ENCODE measurements around the gene NPEPPS. TPM values are rescaled to one million over a fixed set of nuclear protein-coding genes. Genes with fewer than 3 reads are reported as not detected.

Gene NPEPPS
- total RNA-seq, 2 experiments from 2014 or later = 113 to 114 TPM

DNA sequence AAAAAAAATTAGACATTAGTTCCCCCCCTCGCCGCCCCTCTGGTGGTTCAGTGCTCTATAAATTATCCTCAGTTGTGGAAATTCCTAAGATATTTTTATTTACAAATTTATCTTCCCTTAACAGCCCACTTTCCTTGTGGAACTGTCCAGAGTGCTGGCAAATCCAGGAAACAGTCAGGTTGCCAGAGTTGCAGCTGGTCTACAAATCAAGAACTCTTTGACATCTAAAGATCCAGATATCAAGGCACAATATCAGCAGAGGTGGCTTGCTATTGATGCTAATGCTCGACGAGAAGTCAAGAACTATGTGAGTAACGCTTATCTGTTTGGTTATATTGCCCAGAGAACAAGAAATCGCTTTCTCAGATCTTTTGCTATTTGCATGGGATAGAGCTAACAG is 121.7 kb downstream of the NPEPPS start:
- Mint-ChIP-seq H3K4me3 (peak overlapping the region; percentile 50), H3K27ac (peak overlapping the region; percentile 71), H3K4me1 (ENCODE audit: low read depth) (peaks cover 71% of the 10 kb centered on the region), H3K27me3 (no peaks in the 10 kb centered on the region), H3K36me3 (peaks cover 66% of the 10 kb centered on the region), H3K9me3 (no peaks in the 10 kb centered on the region)
- intact Hi-C loops (cut with micrococcal nuclease) = no loop called here
- ChIA-PET POLR2A (interaction anchor here (5.1 kb wide), 1 partner anchor 12 kb away, joined by 31 read pairs; no protein-coding TSS in a partner anchor), CTCF (interaction anchor here (2.0 to 4.8 kb wide), 2 partner anchors 12 to 80 kb away, joined by 5 to 38 read pairs; partner anchors contain the start of gene TBX21)
- DNase-seq = no peak

DNA sequence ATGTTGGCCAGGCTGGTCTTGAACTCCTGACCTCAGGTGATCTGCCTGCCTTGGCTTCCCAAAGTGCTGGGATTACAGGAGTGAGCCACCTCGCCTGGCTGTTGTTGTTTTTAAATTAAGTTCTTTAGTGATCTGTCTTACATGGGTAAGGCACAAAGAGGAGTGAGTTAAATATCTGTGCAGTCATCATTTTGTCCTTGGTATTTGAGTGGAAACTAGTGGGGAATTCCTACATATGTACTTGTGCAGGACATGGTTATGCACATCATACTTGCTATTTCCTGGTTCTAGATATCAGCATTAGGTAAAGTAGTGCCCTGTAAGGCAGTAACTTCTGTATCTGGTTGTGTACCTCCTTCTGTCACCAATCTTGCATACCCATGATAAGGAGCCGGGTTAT is 122.5 kb downstream of the NPEPPS start:
- H3K4me3 Mint-ChIP-seq = peak overlapping the region; percentile 48
- no peaks in the 10 kb centered on the region for H3K9me3 Mint-ChIP-seq
- H3K4me1 Mint-ChIP-seq (ENCODE audit: low read depth) = peaks cover 70% of the 10 kb centered on the region
- intact Hi-C loops (cut with micrococcal nuclease) = no loop called here
- H3K36me3 Mint-ChIP-seq = peaks cover 68% of the 10 kb centered on the region
- H3K27ac Mint-ChIP-seq = peak overlapping the region; percentile 77
- ChIA-PET CTCF (interaction anchor here (1.1 to 4.8 kb wide), 2 partner anchors 11 to 51 kb away, joined by 3 to 38 read pairs; no protein-coding TSS in a partner anchor), POLR2A (interaction anchor here (1.0 to 5.1 kb wide), 2 partner anchors 11 to 44 kb away, joined by 3 to 31 read pairs; no protein-coding TSS in a partner anchor)
- no peak for DNase-seq
- no peaks in the 10 kb centered on the region for H3K27me3 Mint-ChIP-seq

DNA sequence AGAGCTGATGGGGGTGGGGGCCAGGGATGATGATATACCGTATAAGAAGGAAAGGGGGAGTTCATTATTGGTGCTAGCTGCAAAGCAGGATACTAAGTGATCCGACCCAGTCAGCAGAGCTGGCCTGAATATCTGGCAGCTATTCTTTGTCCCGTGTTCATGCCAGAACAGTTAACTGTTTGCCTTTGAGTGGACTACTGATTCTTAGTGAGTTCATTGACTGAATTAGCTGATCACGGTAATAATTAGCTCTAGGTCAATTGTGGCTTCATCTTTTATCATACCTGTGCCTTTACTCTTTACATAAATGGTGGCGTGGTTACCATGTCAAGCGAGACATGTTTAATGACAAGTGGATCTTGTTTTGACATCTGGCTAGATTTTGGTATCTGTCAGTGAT is 124.1 kb downstream of the NPEPPS start:
- Mint-ChIP-seq H3K4me3 (peak overlapping the region; percentile 27), H3K9me3 (no peaks in the 10 kb centered on the region), H3K27me3 (no peaks in the 10 kb centered on the region), H3K36me3 (peaks cover 75% of the 10 kb centered on the region), H3K4me1 (ENCODE audit: low read depth) (peaks cover 76% of the 10 kb centered on the region), H3K27ac (peak overlapping the region; percentile 74)
- no peak for DNase-seq
- CTCF ChIA-PET = interaction anchor here (0.8 to 4.8 kb wide), 2 partner anchors 9 to 135 kb away, joined by 3 to 38 read pairs; no protein-coding TSS in a partner anchor
- POLR2A ChIA-PET = interaction anchor here (0.6 to 2.1 kb wide), 3 partner anchors 10 to 19 kb away, joined by 4 to 8 read pairs (median 6); no protein-coding TSS in a partner anchor
- intact Hi-C loops (cut with micrococcal nuclease) = no loop called here

DNA sequence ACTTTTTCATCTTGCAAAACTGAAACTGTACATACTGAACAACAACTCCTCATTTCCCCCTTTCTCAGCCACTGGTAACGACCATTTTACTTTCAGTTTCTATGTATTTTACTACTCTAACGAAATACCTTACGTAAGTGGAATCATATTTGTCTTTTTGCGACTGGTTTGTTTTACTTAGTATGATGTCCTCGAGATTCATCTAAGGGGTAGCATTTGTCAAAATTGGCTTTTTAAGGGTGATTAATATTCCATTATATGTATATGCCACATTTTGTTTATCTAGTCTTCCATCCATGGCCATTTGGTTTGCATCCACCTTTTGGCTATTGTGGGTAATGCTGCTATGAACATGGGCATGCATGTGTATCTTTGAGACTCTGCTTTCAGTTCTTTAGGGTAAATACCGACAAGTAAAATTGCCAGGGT is 129.2 kb downstream of the NPEPPS start:
- no peak for DNase-seq
- Mint-ChIP-seq H3K36me3 (peaks cover 76% of the 10 kb centered on the region), H3K4me1 (ENCODE audit: low read depth) (peaks cover 63% of the 10 kb centered on the region), H3K9me3 (no peaks in the 10 kb centered on the region), H3K27me3 (no peaks in the 10 kb centered on the region), H3K27ac (peak overlapping the region; percentile 86), H3K4me3 (peak overlapping the region; percentile 51)
- intact Hi-C loops (cut with micrococcal nuclease) = loop anchor here (1.0 to 5.0 kb wide), 5 partner anchors 11 to 132 kb away; partner anchors contain the start of gene KPNB1
- ChIA-PET CTCF (interaction anchor here (1.2 kb wide), 1 partner anchor 11 kb away, joined by 3 read pairs; no protein-coding TSS in a partner anchor), POLR2A (interaction anchor here (1.0 to 3.9 kb wide), 2 partner anchors 11 to 14 kb away, joined by 3 to 20 read pairs; partner anchors contain the start of gene KPNB1)

DNA sequence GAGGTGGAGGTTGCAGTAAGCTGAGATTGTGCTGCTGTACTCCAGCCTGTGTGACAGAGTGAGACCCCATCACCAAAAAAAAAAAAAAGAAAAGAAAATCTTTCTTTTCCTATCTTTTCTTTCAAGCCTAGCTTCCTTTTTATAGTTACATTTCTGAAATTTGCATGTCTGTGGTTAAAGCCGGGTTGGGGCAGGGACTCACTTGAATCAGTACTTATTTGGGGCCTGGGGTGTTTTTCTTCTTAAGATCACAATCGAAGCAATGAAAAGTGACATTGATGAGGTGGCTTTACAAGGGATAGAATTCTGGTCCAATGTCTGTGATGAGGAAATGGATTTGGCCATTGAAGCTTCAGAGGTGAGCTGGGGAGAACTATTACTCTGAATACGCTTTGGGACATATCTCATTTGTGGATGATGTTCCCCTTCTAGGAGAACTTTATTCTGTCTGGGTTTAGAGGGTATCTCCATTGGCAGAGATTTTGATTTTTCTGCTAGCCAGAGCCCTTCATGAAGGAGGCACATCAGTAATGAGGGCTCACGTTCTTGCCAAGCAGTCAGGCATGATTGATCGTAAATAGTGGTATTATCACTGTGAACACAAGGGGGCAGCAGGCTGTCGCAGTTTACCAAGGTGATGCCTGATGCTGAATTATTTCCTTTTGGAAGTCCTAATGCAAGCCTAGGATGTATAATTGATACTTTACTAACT is 133.2 kb downstream of the NPEPPS start:
- intact Hi-C loops (cut with micrococcal nuclease) = loop anchor here (2.0 to 5.0 kb wide), 4 partner anchors 15 to 128 kb away; partner anchors contain the start of gene KPNB1
- Mint-ChIP-seq H3K27ac (peak overlapping the region; percentile 80), H3K4me1 (ENCODE audit: low read depth) (peaks cover 31% of the 10 kb centered on the region), H3K36me3 (peaks cover 73% of the 10 kb centered on the region), H3K4me3 (no peak overlapping the region), H3K27me3 (no peaks in the 10 kb centered on the region), H3K9me3 (no peaks in the 10 kb centered on the region)
- peak; percentile 71 for DNase-seq
- POLR2A ChIA-PET = interaction anchor here (0.8 to 3.4 kb wide), 6 partner anchors 9 to 69 kb away, joined by 3 to 31 read pairs (median 6); partner anchors contain the start of genes KPNB1 and TBX21
- CTCF ChIA-PET = interaction anchor here (0.6 to 5.4 kb wide), 23 partner anchors 10 to 126 kb away, joined by 3 to 47 read pairs (median 5); partner anchors contain the start of genes KPNB1, TBKBP1 and TBX21

DNA sequence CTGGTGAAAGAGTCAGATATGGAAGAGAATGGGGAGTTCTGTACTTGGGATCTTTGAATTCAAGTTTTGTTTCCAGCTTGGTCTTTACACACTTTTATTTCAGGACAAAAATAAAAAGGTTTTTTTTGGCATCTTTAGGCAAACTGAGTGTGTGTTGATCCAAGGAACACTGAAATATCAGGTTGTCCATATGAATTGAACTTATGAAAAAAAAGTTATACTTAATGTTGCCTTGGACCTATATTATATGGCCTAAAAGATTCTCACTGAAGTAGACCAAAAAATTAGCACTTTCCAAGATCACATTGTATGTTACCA is 133.7 kb downstream of the NPEPPS start:
- no peak for DNase-seq
- H3K27me3 Mint-ChIP-seq = no peaks in the 10 kb centered on the region
- peaks cover 32% of the 10 kb centered on the region for H3K4me1 Mint-ChIP-seq (ENCODE audit: low read depth)
- peak overlapping the region; percentile 80 for H3K27ac Mint-ChIP-seq
- ChIA-PET POLR2A (interaction anchor here (1.2 to 3.4 kb wide), 4 partner anchors 10 to 23 kb away, joined by 3 to 31 read pairs (median 7); partner anchors contain the start of gene KPNB1), CTCF (interaction anchor here (0.9 to 5.4 kb wide), 20 partner anchors 10 to 126 kb away, joined by 3 to 47 read pairs (median 5); partner anchors contain the start of genes KPNB1 and TBKBP1)
- intact Hi-C loops (cut with micrococcal nuclease) = loop anchor here (2.0 to 5.0 kb wide), 4 partner anchors 16 to 128 kb away; partner anchors contain the start of gene KPNB1
- no peak overlapping the region for H3K4me3 Mint-ChIP-seq
- no peaks in the 10 kb centered on the region for H3K9me3 Mint-ChIP-seq
- peaks cover 77% of the 10 kb centered on the region for H3K36me3 Mint-ChIP-seq

DNA sequence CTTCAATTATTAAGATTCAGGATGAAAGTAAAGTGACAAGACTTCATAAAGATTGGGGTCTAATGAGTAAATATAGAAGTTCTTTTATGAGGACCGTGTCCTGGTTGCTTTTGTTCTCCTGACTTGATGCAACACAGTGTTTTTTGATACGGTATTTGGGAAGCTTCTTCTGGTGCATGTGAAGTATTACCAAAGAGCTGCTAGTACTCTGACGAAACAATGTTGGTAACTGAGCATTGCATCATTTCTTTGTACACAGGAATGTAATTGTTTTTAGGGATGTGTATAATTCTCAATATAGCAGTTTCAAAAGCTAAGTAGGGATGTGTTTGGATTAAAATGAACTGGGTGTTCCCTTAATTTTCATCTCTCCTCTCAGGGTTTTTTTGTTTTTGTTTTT is 134.7 kb downstream of the NPEPPS start:
- peak overlapping the region; percentile 28 for H3K27ac Mint-ChIP-seq
- H3K4me3 Mint-ChIP-seq = no peak overlapping the region
- H3K9me3 Mint-ChIP-seq = no peaks in the 10 kb centered on the region
- H3K4me1 Mint-ChIP-seq (ENCODE audit: low read depth) = peaks cover 31% of the 10 kb centered on the region
- intact Hi-C loops (cut with micrococcal nuclease) = loop anchor here (2.0 kb wide), 1 partner anchor 17 kb away; the partner anchor contains the start of gene KPNB1
- peaks cover 80% of the 10 kb centered on the region for H3K36me3 Mint-ChIP-seq
- no peak for DNase-seq
- CTCF ChIA-PET = interaction anchor here (0.5 to 5.4 kb wide), 16 partner anchors 9 to 228 kb away, joined by 3 to 47 read pairs (median 4); partner anchors contain the start of gene KPNB1
- POLR2A ChIA-PET = interaction anchor here (2.7 to 3.4 kb wide), 2 partner anchors 11 to 15 kb away, joined by 8 to 31 read pairs; partner anchors contain the start of gene KPNB1
- H3K27me3 Mint-ChIP-seq = no peaks in the 10 kb centered on the region

DNA sequence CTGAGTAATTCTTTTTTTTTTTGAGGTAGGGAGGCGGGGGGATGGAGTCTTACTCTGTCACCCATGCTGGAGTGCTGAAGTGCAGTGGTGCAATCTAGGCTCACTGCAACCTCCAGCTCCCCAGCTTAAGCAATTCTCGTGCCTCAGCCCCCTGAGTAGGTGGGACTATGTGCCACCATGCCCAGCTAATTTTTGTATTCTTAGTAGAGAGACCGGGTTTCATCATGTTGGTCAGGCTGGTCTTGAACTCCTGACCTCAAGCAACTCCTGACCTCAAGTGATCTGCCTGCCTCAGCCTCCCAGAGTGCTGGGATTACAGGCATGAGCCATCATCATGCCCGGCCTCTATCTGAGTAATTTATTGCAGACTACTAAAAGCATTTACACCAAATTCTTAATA is 138.2 kb downstream of the NPEPPS start:
- ChIA-PET POLR2A (interaction anchor here (0.8 kb wide), 1 partner anchor 12 kb away, joined by 3 read pairs; no protein-coding TSS in a partner anchor), CTCF (interaction anchor here (1.8 kb wide), 1 partner anchor 9 kb away, joined by 8 read pairs; no protein-coding TSS in a partner anchor)
- Mint-ChIP-seq H3K36me3 (peaks cover 79% of the 10 kb centered on the region), H3K9me3 (no peaks in the 10 kb centered on the region), H3K4me1 (ENCODE audit: low read depth) (peaks cover 28% of the 10 kb centered on the region), H3K4me3 (no peak overlapping the region), H3K27me3 (no peaks in the 10 kb centered on the region), H3K27ac (peak overlapping the region; percentile 59)
- intact Hi-C loops (cut with micrococcal nuclease) = no loop called here
- DNase-seq = no peak

DNA sequence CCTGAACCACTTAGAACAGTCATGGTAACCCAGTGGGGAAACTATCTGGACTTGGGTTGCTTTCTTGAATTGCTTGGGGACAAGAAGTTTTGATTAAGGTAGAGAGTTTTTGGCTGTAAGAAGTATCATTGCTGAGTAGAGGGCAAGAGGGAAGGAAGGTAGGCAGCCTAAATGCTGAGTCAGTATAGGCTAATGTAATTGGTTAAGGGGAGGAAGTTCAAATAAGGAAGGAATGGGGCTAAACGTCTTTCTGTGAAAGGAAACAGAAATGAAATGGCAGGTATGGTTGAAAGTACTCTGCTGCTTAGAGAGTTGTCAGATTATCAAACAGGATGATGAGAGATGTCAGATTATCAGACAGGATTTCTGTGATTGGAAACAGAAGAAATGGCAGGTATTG is 139.2 kb downstream of the NPEPPS start:
- Mint-ChIP-seq H3K27me3 (no peaks in the 10 kb centered on the region), H3K27ac (peak overlapping the region; percentile 59), H3K4me1 (ENCODE audit: low read depth) (peaks cover 34% of the 10 kb centered on the region), H3K4me3 (no peak overlapping the region), H3K9me3 (no peaks in the 10 kb centered on the region), H3K36me3 (peaks cover 81% of the 10 kb centered on the region)
- ChIA-PET POLR2A (interaction anchor here (0.5 kb wide), 1 partner anchor 16 kb away, joined by 6 read pairs; no protein-coding TSS in a partner anchor), CTCF (interaction anchor here (0.6 kb wide), 1 partner anchor 29 kb away, joined by 4 read pairs; no protein-coding TSS in a partner anchor)
- intact Hi-C loops (cut with micrococcal nuclease) = no loop called here
- no peak for DNase-seq
